ENCODE measurements around the gene POLR1H. TPM values are rescaled to one million over a fixed set of nuclear protein-coding genes. Genes with fewer than 3 reads are reported as not detected.

The POLR1H gene
- total RNA-seq, 2 experiments from 2014 or later: 53.0 to 58.1 TPM

DNA sequence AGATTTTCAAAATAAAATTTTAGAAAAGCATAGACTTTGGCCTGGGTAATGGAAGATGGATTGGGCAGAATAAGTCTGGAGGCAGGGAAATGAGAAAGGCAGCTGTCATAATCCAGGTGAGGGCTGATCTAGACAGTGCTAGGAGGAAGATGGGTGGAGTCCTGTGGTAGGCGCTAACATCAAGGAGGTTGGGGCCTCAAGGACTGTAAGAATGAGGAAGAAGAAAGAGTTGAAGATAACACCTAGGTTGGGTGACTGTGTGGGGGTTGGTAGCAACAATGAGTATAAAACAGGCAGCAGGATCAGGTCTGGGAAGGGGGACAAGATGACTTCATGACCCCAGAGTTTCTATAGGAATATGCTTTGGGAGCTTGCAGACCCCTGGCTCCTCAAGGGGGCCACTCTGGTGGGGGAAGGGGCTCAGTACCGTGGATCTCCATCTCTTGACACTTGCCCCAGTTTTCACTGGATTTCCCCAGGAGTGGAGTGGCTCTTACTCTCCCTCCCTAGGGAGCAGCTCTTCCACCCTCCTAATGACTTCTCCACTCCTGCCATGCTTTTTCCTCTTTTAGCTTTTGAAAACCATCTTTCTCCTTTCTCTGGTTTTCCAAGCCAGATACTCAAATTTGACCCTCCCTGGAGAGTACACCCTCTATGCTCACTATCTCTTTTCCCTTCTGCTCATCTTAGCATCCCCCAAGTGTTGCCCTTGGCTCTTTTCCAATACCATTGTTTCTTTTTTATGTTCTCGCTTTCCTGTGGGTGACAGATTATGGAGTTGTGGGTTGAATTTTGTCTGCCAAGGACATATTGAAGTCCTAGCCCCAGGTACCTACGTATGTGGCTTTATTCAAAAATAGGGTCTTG is 37.1 kb downstream of the POLR1H start:
- ATAC-seq: no peak
- Mint-ChIP-seq H3K4me1 (ENCODE audit: low read depth) (peaks cover 35% of the 10 kb centered on the region), H3K9me3 (no peaks in the 10 kb centered on the region), H3K27ac (no peak overlapping the region), H3K27me3 (peaks cover 51% of the 10 kb centered on the region), H3K36me3 (ENCODE audit: low read depth) (no peaks in the 10 kb centered on the region), H3K4me3 (no peak overlapping the region)
- TF ChIP-seq, protein P1, sequence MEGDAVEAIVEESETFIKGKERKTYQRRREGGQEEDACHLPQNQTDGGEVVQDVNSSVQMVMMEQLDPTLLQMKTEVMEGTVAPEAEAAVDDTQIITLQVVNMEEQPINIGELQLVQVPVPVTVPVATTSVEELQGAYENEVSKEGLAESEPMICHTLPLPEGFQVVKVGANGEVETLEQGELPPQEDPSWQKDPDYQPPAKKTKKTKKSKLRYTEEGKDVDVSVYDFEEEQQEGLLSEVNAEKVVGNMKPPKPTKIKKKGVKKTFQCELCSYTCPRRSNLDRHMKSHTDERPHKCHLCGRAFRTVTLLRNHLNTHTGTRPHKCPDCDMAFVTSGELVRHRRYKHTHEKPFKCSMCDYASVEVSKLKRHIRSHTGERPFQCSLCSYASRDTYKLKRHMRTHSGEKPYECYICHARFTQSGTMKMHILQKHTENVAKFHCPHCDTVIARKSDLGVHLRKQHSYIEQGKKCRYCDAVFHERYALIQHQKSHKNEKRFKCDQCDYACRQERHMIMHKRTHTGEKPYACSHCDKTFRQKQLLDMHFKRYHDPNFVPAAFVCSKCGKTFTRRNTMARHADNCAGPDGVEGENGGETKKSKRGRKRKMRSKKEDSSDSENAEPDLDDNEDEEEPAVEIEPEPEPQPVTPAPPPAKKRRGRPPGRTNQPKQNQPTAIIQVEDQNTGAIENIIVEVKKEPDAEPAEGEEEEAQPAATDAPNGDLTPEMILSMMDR (IDR thresholded peaks at IDR 0.05): no peak
- ChIA-PET CTCF (interaction anchor here (3.2 kb wide), 1 partner anchor 33 kb away, joined by 18 read pairs; no protein-coding TSS in a partner anchor), POLR2A (interaction anchor here (0.8 to 1.4 kb wide), 2 partner anchors 37 to 93 kb away, joined by 3 to 4 read pairs; partner anchors contain the start of gene POLR1H)
- DNase-seq: peak; percentile 17
- intact Hi-C loops (cut with micrococcal nuclease): no loop called here

DNA sequence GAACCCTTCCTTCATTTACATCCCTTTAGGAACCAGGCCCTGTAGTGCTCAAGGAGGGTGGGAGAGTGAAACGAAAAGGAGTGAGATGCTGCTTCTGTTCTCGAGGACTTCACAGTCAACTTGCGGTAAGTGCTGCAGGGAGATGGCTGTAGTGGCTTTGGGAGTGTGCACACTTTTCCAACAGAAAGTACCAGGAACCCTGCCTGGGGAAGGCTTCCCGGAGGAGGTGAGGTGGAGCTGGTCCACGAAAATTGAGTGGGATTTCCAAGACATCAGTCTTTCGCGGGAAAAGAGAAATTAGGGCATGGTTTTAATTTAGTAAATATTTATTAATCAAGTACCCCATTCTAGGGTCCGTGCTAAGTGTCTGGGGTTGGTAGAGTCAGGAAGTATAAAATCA is 39.1 kb downstream of the POLR1H start:
- Mint-ChIP-seq H3K9me3 (no peaks in the 10 kb centered on the region), H3K27ac (no peak overlapping the region), H3K4me1 (ENCODE audit: low read depth) (peaks cover 41% of the 10 kb centered on the region), H3K27me3 (peaks cover 53% of the 10 kb centered on the region), H3K4me3 (peak overlapping the region; percentile 39), H3K36me3 (ENCODE audit: low read depth) (no peaks in the 10 kb centered on the region)
- ChIA-PET POLR2A (no interaction called here), CTCF (interaction anchor here (0.7 to 1.2 kb wide), 2 partner anchors 31 to 67 kb away, joined by 3 to 7 read pairs; no protein-coding TSS in a partner anchor)
- intact Hi-C loops (cut with micrococcal nuclease): no loop called here
- DNase-seq (no peak), ATAC-seq (no peak)
- TF ChIP-seq, protein P1 (IDR thresholded peaks at IDR 0.05): no peak

DNA sequence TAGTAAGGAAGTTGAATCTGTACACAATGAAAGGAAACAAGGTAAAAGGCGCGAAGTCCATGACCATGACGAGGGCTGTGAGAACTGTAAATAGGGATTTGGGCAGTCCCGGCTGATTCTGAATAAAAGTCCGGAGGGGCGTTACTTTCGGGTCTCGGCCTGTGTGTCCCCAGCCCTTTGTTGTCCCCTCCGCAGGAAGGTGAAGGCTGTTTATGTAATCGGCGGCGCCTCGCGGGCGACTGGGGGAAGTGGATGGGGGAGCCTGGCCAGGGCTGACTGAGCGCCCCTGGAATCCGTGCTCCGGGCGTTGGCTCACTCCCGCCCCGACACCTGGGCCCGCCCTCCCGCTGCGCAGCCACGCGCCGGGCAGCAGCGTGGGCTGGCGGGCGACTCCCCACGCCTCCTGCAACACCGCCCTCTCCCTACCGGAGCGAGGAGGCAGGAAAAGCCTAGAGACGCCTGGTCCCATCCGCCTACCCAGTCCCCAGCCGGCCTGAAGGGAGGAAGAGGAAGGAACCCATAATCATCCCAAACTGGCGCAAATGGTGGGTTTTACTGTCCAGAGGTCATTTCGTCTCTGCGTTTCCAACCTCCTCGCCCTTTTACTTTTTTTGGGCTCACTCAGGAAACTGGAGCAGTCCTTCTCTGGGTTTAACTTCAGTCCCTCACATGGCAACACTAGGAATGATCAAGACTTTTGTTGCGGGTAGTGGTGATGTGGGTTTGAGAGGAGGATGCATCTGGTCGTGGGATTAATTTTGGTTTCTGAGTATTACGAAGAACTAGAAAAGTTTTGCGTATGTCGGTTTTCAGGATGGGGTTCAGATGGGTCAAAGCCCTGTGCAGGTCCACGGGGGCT is 39.7 kb downstream of the POLR1H start:
- Mint-ChIP-seq H3K36me3 (ENCODE audit: low read depth) (no peaks in the 10 kb centered on the region), H3K4me1 (ENCODE audit: low read depth) (peaks cover 41% of the 10 kb centered on the region), H3K27ac (no peak overlapping the region), H3K27me3 (peaks cover 52% of the 10 kb centered on the region), H3K9me3 (no peaks in the 10 kb centered on the region), H3K4me3 (peak overlapping the region; percentile 62)
- ChIA-PET CTCF (interaction anchor here (0.7 to 8.9 kb wide), 12 partner anchors 13 to 297 kb away, joined by 3 to 324 read pairs (median 6); partner anchors contain the start of genes POLR1H, PPP1R11 and TRIM40), POLR2A (interaction anchor here (1.1 kb wide), 1 partner anchor 31 kb away, joined by 6 read pairs; no protein-coding TSS in a partner anchor)
- intact Hi-C loops (cut with micrococcal nuclease): no loop called here
- DNase-seq (peak; percentile 26), ATAC-seq (peak; percentile 8)
- TF ChIP-seq, protein P1 (IDR thresholded peaks at IDR 0.05): no peak

DNA sequence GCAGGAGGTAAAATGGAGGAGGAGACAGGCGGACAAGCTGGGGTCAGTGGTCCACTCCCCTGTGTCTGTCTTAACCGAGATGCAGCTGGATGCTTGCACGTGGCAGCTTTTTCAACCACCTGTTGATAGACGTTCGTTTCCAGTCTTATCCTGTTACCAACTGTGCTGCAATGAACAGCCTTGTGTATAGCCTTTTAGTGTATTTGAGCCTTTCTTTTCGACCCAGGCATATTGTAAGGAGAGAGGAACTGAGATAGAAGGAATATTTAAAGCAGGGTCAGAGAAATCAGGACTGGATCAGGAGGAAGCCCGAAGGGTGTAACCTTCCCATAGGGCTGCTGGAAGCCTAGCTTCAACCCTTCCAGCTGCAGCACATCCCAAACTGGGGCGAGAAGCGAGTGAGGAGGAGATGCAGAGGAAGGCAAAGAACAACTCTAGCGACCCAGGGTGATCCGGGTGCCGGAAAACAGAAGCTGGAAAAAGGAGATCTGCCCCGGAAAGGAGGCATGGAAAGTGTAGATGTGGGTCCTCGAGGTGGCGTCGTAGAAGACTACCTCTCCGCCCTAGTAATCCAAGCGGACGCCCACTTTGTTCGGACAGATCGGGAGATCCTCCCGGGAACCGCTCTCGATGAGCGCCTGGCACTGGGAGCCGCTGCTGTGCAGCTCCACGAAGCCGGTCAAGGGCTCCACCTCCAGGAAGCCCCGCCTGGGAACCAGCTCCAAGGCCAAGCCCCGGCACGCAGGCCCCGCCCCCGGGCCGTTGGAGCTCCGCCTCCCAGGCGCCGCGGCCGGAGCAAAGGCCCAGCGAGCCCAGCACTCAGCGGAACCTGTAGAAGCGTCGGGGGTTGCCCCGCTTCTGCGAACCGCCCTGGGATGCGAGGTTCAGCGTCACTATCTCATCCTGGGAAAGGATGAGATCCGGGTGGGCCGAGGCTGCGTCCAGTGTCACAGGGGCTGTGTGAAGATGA is 40.7 kb downstream of the POLR1H start:
- intact Hi-C loops (cut with micrococcal nuclease): loop anchor here (2.0 kb wide), 1 partner anchor 69 kb away; no protein-coding TSS in a partner anchor
- TF ChIP-seq, protein P1 (IDR thresholded peaks at IDR 0.05): no peak
- Mint-ChIP-seq H3K36me3 (ENCODE audit: low read depth) (no peaks in the 10 kb centered on the region), H3K27ac (no peak overlapping the region), H3K27me3 (peaks cover 54% of the 10 kb centered on the region), H3K4me1 (ENCODE audit: low read depth) (peaks cover 41% of the 10 kb centered on the region), H3K4me3 (peak overlapping the region; percentile 62), H3K9me3 (no peaks in the 10 kb centered on the region)
- peak; percentile 53 for DNase-seq
- peak; percentile 38 for ATAC-seq
- ChIA-PET POLR2A (interaction anchor here (1.1 kb wide), 1 partner anchor 30 kb away, joined by 6 read pairs; no protein-coding TSS in a partner anchor), CTCF (interaction anchor here (0.7 to 8.9 kb wide), 13 partner anchors 13 to 366 kb away, joined by 3 to 324 read pairs (median 5); partner anchors contain the start of genes POLR1H, PPP1R11, RNF39 and TRIM40)

Data from activated CD8-positive, alpha-beta T cell treated with anti-CD3 and anti-CD28 coated beads for 36 hours (primary cell).